AML-193 (cell line): ENCODE measurements around the gene PDK2.

Source experiments
- DNase-seq, 2 experiments: peaks; one replicate each; lab custom pipeline; 2025; lab: John Stamatoyannopoulos, UW

Gene PDK2

DNA sequence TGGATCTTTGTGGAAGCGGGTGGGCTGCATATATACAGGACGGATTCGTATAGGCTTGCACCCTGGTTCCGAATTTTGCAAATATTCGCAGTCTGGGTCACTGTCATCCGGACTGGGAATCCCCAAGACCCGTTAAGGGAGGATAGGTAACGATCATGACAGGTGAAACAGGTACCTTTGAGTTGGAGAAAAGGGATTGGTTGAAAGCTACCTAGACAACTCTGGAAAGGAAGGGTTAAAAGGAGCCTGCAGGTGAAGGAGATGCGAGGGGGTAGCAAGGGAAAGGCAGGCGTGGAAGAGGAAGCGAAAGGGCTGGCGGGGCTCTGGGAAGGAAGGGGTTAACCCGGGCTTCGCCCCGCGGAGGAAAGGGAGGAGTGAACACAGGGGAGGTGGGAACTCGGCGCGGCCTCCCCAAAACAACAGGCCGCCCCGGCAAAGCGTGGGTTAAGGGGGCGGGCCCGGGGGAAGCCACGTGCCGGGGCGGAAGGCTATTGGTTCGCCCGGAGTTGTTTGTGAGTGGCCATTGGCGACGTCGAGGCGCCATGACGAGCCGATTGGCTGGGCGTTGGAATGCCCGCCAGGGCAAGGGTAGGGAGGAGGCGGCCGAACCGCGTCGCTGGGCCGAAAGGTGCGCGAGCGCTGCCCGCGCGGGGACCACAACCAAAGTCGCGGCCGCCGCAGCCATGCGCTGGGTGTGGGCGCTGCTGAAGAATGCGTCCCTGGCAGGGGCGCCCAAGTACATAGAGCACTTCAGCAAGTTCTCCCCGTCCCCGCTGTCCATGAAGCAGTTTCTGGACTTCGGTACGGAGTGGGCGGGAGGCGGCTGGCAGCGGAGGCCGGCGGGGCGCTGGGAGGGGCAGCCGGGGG is at the start of gene PDK2:
PDK2 (plus strand) TSS at position 599 of the 867 bp plus-strand sequence; CDS start at position 684, 85 bp downstream.
- peak; percentile 96 to 97 for DNase-seq

DNA sequence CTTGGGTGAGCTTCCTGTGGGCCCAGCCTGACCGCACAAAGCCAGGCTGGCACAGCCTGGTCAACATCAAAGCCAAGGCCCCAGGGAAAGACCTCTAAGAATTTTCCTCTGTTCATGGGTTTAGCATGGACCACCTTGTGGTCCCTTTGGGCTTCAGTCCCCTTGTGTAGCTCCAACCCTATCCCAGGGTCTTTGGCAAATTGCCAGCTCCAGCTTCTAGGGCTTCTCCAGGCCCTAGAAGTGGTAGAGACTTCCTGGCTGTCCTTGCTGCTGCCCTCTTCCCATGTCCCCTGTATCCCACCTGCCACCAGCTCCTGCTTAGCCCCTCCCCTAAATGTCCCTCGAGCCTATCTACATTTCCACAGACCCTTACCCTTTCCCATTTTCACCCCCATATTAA is 49.0 kb upstream of the PDK2 start:
- no peak for DNase-seq

DNA sequence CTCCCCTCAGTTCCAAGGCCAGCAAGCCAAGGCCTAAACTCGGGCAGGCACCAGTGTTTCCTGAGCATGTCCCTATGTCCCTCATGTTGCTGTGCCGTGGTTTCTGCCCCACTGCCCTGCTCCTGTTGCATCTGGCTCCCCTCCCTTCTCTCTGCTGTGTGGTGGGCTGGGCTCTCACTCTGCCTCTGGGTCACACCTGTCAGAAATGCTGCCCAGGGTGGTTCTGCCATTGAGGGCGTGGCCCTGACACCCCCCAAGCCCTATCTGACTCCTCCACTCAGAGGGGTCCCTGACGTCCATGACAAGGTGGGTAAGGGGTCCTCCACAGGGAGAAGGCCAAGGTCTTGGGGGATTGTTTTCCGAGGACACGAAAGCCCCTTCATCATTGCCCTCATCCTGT is 48.5 kb upstream of the PDK2 start:
- DNase-seq = no peak

DNA sequence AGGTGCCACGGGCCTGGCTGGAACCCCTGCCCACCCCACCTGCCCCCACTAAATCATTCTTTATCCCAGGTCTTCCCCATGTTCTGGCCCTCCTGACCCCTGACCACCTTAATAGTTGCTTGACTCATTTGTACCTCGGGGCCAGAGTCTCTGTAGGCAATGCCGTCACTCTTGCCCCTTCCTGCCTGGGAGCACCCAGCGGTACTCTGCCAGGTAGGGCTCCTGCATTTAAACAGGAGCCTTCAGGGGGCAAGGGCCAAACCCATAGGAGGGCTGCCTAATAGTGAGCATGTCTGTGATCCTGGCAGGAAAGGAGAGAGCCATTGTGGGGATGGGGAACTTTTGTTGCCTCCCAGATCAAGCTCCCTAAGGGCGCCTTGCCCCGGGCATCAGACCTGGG is 48.1 kb upstream of the PDK2 start:
- DNase-seq = no peak

DNA sequence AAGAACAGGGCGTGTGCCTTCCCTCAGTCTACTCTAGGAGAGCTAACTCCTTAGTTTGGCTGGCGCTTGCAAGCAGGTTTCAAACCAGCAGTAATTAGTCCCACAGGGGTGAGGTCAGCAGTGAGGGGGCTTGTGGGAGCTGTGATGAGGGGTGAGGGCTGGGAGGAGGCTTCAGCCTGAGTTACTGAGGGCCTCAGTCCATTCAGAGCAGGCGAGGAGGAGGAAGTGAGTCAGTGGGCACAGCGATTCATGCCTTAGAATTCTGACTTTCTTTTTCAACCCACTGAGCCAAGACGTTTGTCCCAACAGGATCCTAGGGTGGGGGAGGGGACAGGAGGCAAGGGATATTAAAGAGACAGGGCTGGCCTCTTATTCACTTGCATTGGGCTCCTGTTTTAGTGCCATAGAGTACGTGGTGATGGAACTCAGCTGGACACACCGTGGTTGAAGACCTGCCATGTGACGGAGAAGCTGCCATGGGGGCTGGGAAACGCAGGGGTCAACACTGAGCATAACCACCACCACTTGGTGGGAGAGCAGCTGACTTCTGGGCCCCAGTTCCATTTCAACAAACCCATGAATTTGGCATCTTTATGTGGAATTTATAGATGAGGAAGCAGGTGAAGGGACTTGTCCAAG is 47.5 kb upstream of the PDK2 start:
- no peak for DNase-seq

DNA sequence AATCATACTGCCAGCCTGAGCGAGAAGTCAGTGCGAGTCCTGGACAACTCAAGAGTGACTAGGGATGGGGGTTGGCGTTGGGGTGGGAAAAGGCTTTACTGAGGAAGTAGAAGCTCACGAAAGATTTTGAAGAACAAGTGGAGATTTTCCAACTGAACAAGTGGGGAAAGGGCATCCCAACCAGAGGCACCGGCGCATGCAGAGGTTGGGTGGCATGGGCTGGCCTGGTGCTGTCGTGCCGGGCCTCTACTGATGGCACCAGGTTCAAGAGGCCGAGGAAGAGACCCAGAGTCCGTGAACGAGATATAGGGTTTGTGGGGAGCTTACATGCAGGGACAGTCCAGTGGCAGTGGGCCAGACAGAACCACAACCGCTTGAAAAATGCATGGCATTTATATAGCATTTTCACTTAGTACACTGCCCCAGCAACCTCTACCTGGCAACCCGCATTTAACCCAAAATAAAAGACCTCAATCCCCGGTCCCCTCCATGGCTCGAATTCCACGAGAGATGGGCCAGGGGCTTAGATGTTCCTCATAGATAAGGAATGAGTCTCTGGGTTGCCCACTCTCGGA is 46.9 kb upstream of the PDK2 start:
- DNase-seq = no peak

DNA sequence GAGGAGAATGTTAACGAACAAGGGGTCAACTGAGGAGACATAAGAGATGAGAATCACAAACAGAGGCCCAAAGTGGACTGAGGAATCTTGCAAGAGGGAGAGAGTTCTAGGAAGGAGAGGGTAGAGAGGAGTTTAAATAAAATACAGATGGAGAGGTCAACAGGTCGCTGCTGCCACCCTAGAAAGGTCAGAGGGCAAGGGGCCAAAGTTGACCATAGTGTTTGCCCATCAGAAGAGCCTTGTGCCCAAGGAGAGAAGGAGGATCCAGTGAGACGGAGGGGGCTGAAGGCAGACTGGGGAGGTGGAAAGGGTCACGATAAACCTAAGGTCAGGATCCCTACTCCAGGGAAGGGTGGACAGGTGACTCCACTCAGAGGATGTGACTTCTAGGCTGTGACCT is 46.2 kb upstream of the PDK2 start:
- no peak for DNase-seq

DNA sequence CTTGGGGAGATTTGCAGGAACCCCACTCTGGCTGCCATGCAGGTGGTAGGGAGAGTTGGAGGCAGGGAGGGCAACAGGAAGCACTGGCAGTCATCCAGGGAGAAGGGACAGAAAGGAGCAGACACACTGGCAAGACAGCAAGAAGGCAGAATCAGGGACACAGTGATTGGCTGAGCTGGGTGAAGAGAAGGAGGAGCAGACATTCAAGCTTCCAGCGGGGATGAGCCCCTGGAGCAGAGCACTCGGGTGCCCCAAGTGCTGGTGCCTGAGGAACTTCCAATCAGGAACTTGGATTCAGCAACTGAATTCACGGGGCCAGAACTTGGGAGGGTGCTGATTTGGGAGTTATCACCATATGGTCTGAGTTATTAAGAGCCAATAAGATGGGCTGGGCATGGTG is 45.5 kb upstream of the PDK2 start:
- no peak for DNase-seq

DNA sequence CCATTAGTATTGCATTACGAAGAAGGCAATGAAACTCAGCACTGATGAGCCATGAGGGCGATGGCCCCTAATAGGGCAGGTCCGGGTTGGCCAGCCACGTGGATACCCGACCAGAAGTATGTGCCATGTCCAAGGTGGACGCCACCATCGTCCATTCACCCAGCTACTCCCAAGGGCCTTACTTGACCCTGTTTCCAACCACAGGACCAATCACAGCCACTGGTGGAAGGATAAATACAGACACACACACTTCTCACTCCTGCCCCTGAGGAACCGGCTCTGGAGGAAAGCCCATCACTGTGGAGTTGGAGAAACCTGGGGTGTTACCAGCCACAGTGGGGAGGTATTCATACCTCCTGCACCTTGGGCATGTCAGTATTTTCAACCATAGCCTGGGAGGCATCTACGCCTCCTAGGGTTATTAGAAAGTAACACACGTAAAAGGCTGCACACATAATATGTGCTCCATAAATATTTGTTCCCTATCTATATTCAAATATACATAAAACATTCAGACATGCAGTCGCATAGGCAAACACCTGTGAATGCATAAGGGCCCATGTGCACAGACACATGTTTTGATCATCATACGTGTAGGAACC is 44.6 kb upstream of the PDK2 start:
- no peak for DNase-seq

DNA sequence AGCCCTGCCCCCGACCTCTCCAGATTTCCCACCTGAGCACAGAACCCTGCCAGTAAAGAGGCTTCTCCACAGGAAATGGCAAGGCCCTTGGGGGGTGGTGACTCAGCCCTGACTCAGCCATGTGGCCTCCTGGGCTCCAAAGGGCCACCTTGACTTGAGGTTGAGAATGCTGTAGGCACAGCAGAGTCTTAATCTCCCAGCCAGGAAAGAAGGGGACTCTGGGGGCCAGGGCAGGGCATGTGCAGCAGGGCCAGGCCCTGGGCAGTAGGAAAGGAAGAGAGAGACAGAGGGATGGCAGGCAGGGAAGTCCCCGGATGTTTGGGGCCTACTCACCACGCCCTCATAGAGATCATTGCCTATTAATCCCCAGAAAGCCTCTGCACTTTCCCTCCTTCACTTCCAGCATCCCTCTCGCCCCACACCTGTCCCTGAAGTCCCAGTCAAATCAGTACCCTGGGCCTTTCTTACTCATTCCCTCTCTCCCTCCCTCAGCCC is 44.0 kb upstream of the PDK2 start:
- peak; percentile 12 to 18 for DNase-seq

DNA sequence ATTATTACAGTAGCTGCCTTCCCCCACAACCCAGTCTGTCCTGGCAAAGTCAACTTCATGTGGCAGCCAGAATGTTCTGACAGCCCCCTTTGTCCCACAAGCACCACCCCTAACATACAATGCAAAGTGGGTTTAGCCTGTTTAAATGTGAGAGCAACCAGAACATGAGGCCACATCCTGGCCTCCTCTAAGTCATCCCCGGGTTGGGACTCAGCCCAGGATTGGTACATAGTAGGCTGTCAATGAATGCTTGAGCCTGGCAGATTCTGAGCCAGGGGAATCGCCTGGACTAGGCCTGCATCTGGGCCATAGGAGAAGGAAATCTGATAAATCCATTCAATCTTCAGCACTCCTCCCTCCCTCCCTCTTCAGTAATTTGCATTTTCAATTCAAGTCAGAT is 43.5 kb upstream of the PDK2 start:
- no peak for DNase-seq

DNA sequence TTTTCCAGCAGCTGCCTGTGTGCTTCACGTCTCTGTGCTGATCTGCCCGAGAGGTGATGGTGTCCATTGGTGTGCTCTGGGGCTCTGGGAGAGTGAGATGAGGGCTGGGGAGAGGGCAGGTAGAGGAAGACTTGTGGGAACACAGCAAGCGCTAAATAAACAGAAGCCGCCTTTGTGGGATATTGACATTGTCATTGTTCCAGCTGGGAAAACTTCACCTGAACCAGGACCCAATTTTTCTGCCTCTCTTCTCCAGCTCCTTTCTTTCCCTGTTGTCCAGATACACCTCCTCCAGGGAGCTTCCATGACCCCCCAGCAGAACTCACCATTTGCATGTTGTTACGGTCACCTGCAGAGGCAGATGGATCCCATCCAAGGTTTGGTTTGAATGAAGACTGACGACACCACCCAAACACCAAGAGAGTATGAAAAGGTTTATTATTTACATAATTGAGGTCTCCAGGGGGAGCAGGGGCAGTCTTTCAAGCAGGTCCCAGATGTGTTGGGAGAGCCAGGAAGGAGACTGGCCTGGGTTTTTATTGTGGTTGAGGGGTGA is 42.8 kb upstream of the PDK2 start:
- DNase-seq = no peak

DNA sequence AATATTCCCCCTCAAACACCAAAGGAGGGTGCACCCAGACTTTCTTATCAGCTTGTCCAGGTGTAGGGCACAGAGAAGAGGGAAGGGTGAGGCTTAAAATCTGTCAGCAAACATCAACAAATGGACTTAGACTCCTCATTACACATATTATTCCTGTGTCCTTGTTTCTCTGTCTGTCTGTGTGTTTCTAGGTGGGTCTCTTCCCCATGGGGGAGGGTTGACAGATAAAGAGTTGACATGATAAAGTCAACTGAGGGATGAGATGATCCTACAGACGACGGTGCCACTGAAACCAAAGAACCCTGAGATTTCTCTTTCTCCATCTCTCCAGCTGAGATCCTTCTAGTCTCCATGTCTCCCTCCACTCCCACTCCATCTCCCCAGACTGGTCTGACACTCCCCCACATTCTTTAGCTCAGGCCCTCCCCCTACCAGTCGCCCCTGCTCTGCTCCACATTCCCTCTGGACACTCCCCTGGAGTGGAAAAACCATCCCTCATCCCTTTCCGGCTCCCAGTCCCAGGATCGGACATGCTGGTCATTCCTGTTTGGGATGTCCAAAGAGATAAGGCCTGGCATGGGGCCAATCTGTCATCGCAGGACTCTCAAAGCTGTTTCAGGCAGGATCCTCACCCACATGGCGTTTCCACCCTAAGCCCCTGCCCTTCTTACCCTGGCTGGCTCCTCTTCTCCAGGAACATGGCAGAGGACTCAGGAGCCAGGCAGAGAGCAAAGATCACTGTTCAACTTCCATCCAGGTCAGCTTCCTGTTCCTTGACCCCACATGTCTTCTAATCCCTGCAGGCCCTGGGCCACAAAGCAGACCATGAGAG is 42.1 kb upstream of the PDK2 start:
- DNase-seq = no peak

DNA sequence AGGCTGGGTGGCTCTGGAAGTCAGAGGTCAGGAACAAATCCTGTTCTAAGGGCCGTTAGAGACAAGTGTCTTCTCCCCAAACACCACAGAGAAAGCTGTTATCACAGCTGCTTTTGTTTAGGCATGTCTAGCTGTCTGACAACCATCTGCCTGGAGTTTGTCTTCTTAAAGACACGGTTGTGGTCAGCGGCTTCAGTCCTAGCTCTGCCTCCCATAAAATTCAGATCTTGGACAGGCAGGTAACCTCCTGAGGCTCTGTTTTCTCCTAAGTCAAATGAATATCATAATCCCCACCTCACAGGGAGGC is 41.5 kb upstream of the PDK2 start:
- no peak for DNase-seq

DNA sequence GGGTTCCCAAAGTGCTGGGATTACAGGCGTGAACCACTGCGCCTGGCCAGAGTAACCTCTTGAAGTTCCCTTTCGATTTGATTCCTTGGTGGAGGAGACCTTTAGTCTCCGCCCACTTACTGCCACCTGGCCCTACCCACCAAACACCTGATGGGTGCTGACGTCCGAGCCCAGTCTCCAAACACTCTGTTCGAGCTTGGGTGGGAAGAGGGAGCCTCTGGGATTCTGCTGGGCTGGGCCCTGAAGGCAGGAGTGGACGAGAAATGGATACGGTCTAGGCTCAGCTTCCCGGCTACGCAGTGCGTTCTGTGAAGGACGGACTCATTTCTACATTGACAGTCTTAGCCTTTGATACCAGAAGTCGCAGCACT is 40.1 kb upstream of the PDK2 start:
- DNase-seq = no peak

DNA sequence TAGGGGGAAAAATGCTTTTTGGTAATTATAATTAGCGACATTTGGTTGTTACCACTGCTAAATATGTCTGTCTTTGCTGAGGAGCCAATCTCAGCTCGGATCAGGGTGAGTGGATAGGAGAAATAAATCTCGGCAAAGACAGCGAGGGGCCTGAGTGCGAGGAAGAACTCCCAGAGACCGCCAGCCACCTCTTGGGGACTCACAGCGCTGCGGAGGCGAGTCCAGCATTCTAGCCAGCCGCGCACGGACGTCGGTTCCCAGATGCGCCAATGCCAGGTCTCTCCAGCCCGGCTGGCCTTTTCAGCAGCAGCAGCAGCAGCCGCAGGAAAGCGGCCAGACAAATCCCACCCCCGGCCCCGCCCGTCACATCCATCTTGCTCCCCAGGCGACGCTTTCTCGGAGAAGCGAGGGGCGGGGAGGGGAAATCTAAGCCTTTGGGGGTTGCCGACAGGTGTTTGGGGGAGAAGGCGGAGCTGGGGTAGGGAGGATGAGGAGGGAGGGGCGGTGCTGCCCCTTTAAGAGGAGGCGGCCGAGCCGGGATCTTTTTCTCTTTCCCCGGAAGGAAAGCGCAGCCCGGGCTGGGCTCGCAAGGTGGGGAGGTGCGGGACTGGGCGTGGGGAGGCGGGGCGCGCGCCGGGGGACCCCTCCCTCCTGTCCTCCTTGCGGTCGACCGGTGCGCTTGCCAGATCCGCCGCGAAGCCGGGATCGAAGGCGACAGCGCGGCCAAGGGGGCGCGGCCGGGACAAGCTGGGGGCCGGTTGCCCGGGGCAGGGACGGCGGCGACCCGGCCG is 39.5 kb upstream of the PDK2 start, which contains the start of gene ITGA3:
ITGA3 (plus strand) TSS at position 685 of the 791 bp plus-strand sequence. CDS start 330 bp downstream, outside the sequence.
- DNase-seq = no peak

DNA sequence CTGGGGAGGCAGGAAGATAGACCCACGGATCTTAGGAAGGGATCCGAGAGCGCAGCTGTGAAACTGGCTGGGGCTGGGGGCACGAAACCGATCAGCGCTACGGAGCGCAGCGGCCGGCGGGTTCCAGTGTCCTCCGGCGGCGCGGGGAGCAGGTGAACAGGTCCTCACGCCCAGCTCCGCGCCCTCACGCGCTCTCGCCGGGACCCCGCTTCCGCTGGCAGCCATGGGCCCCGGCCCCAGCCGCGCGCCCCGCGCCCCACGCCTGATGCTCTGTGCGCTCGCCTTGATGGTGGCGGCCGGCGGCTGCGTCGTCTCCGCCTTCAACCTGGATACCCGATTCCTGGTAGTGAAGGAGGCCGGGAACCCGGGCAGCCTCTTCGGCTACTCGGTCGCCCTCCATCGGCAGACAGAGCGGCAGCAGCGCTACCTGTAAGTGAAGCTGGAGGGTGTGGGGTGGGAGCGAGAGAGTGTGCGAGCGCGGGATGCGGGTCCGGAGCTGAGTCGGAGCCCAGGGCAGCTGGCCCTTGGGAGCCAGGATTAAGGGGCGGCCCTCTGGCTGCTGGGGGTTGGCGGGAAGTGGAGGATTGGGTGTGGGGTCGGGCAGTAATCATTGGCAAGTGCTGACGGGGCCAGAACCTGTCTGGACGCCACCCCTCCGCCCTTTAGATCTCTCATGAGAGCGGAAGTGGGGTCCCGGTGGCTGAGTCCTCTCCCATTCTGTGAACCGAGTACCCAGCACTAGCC is 38.8 kb upstream of the PDK2 start:
- peak in 1 of 2 experiments; percentile 26 for DNase-seq

DNA sequence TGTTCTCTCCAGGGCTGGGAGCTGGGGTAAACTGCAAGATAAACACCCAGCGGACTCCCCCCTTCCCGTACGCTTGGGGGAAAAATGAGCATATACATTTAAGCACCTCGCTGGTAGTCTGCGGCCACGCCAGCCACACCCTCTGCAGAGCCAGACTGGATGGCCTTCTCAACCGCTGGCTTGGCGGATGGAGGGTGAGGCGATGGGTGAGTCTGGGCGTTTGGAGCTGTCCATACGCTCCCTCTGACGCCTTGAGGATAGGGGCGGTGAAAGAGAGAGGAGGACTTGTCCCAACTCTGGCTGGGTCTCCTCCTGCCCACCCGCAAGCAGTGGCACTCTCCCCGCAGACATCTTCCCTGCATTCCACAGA is 38.2 kb upstream of the PDK2 start:
- no peak for DNase-seq

DNA sequence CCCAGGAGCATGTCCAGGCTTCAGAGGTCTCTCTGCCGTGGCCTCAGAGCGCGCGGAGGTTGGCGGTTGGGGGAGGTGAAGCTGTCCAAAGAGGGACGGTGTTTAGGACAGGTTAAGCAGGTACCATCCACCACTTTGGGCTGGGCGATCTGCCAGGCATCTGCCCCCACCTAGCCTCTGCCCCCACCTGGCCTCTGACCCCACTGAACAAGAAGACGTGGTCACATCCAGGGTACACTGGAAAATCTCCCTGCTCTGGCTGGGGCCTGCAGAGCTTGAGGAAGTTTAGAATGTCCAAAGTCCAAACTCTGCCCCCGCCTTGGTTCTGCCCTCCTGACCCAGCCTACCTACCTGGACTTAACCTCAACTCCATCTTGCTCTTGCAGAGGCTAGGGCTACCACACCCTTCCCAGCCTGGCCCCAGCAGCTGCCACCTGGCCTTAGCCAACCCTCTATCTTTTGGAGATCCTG is 37.6 kb upstream of the PDK2 start:
- DNase-seq = no peak
